NCI-H1048 (cell line): Measurements from ENCODE around the gene SERPINB1.

ENCODE experiments used
- DNase-seq: peaks from one replicate; lab custom pipeline; 2025; lab: John Stamatoyannopoulos, UW

SERPINB1 gene

GRCh38 chr6:2793534-2794151 lies 48.0 kb downstream of the SERPINB1 start:
- DNase-seq: no peak

DNA sequence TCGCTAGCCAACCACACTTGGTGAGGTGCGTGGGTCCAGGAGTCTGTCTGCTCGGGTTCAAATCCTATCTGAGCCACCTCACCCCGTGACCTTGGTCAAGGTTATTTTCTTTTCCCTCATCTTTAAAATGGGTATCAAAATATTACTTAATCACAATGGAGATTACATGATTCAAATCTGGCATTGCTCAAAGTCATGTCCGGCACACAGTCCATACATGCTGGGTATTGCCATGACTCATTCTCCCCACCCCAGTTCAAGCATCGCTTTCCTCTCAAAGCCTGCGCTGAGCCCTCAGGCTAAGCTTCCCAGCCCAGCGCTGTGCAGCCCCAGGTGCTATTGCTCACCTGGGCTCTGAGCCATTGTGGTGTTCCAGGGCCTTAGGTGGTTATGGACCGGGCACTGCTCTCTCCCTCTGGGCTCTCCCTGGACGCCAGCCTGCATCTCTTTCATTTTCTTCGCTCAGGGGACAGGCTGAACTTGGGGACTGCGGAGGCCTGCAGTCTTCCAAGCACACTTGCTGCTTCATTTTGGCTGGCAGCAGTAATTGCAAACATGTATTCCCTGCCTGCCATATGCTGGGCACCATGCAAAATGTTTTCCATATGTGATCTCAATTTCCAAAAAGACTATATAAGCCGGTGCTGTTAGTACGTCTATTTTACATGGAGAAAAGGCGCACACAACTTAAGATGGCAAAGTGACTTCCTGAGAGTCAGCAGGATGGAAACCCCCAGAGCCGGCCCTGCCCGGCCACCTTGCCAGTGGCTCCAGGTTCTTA lies 49.1 kb downstream of the SERPINB1 start:
- DNase-seq: no peak

DNA sequence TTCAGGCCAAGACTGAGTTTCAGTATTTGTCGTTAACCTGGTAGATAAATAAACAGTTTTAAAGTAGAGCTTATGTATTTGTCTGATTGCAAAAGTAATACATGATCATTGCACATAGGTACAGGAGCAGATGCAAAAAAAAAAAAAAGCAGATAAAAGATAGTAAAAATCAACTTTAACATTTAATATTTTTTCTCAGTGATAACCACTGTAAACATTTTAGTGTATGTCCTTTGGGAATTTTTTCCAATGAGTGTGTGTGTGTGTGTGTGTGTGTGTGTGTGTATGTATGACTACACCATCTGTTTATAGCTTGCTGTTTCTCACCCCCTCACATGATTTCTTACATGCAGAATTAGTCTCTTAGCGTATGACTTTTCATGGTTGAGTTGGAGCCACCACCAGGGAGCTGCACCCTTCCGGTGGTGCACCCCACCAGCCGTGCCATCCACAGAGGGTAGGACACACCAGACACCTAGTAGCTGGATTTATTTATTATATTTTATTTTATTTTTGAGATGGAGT lies 50.2 kb downstream of the SERPINB1 start:
- no peak for DNase-seq

- DNase-seq: no peak
These were observed 50.8 kb downstream of the SERPINB1 start for GRCh38 chr6:2790588-2791449.

DNA sequence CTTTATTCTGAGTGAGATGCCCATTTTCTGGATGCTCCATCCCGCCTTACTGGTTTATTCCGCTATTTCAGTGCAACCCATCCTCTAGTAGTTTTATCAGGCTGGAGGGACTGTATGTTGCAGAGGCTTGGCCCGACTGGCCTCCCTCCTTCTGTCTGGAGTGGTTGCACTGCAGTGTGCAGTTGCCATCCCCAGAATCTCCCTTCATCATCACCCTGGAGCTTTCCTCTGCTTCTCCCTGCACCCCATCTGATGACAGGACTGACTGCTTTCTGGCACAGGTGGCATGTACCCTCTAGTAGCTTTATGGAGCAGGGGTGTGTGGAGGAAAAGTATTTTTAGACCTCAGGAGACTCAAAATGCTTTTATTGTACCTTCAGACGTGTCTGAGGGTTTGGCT lies 55.4 kb downstream of the SERPINB1 start:
- no peak for DNase-seq

- DNase-seq: no peak
These were observed 56.7 kb downstream of the SERPINB1 start for GRCh38 chr6:2784930-2785329.

DNA sequence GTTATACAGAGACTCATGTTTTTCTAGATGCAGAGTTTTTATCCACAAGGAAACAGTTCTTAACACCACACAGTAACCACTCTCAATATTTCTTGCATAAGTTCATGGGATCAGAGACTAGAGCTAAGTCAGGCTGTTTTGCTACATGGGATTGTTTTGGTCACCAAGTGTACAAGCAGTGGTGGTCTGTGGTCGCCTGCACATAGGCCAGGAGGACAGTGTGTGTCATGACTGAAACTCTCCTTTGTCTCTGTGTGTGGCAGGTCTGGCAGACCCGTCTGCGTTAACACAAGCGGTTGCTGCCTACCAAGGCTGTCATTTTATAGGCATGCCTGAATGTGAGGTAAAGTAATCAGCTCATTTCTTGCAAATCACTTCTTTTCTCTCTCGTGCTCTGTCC lies 57.6 kb downstream of the SERPINB1 start:
- no peak for DNase-seq

GRCh38 chr6:2783188-2783963 lies 58.3 kb downstream of the SERPINB1 start:
- DNase-seq: no peak

DNA sequence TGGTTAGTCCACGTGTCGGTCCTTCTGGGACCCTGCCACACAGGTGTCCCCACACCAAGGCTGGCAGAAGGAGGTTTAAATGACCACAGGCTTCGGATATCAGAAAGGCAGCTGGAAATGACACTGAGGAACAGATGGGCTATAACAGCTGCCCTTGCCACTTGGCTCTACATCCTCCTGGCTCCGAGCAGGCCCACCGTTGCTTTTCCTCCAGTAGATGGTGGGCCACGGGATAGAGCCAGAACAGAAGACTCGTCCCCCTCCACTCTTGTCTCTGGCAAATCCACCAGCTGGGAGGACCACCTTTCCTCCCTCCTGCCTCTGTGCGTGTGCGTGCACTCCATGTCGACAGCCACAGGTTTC lies 58.9 kb downstream of the SERPINB1 start:
- no peak for DNase-seq

DNA sequence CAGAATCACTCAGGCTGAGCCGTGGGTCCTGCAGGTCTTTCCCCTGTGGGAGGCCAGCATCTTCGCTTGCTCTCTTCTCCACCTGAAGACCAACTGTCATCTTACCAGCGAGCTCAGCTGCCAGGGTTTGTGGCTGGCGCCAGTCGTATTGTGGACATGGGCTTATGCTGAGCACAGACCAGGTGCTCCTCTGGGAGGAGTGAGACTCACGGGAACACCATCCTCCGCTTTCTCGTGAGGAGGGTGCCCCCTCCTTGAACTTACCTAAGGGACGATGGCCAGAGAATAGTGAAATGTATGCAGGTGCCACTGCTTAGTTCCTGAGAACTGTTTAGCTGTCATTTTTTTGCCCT lies 59.3 kb downstream of the SERPINB1 start:
- DNase-seq: no peak
